HG02870 (cell line): ENCODE data around the gene ALDH3A1.
A peak's percentile ranks its signal among the peaks of the same experiment; 100 is the strongest.
"Not testable (repeated sequence)": the region's sequence is repeated elsewhere in the genome, so short reads cannot be mapped to it uniquely, and the experiment has no call there.

Experiments
- ATAC-seq: cut with Tn5 transposase; IDR thresholded peaks from one replicate; pipeline ENCODE4 v1.9.1; 2021; ENCODE audit warnings: mild to moderate bottlenecking, moderate library complexity; ENCODE audit not compliant: unreplicated experiment

Gene ALDH3A1

GRCh38 chr17:19747829-19748806, at the start of gene ALDH3A1:
TSS of gene ALDH3A1 (minus strand) at chr17:19748298. CDS start at chr17:19745129, 3,169 bp downstream.
- ATAC-seq: no peak

- ATAC-seq: no peak
Observed at GRCh38 chr17:19796457-19796856, 48.4 kb upstream of the ALDH3A1 start.

- ATAC-seq: no peak
Observed at GRCh38 chr17:19791918-19792550, 43.9 kb upstream of the ALDH3A1 start.

- ATAC-seq: no peak
Observed at GRCh38 chr17:19787733-19788357, 39.7 kb upstream of the ALDH3A1 start.

GRCh38 chr17:19785854-19786253, 37.8 kb upstream of the ALDH3A1 start:
- ATAC-seq: no peak

- no peak for ATAC-seq
Observed at GRCh38 chr17:19781488-19782458, 33.7 kb upstream of the ALDH3A1 start.

GRCh38 chr17:19780846-19781245, 32.7 kb upstream of the ALDH3A1 start:
- no peak for ATAC-seq

- no peak for ATAC-seq
Observed at GRCh38 chr17:19773534-19773933, 25.4 kb upstream of the ALDH3A1 start.

GRCh38 chr17:19771971-19772630, 24.0 kb upstream of the ALDH3A1 start:
- ATAC-seq: no peak

- ATAC-seq: no peak
Observed at GRCh38 chr17:19770985-19771735, 23.1 kb upstream of the ALDH3A1 start.

- no peak for ATAC-seq
Observed at GRCh38 chr17:19769946-19770652, 22.0 kb upstream of the ALDH3A1 start.

GRCh38 chr17:19768046-19768782, 20.1 kb upstream of the ALDH3A1 start:
- no peak for ATAC-seq

- ATAC-seq: peak; percentile 47
Observed at GRCh38 chr17:19766421-19767270, 18.5 kb upstream of the ALDH3A1 start.

- ATAC-seq: no peak
Observed at GRCh38 chr17:19766016-19766415, 17.9 kb upstream of the ALDH3A1 start.

- not testable (repeated sequence) for ATAC-seq
Observed at GRCh38 chr17:19763991-19764390, 15.9 kb upstream of the ALDH3A1 start.

GRCh38 chr17:19763416-19763815, 15.3 kb upstream of the ALDH3A1 start:
- no peak for ATAC-seq

GRCh38 chr17:19762515-19762961, 14.4 kb upstream of the ALDH3A1 start:
- ATAC-seq: no peak
